Suprapubic skin (tissue), 4 donors: ENCODE results near the gene UCN2. TPM values are rescaled to one million over a fixed set of nuclear protein-coding genes. Genes with fewer than 3 reads are reported as not detected.
A peak's percentile ranks its signal among the peaks of the same experiment; 100 is the strongest.

ENCODE experiments used
- DNase-seq, 2 donors: peaks; one replicate each; pipeline ENCODE4 v3.0.0-alpha.2; 2019; ENCODE audit warnings: low spot score in 2 of 2
- H3K27ac ChIP-seq: fragments of 200-600 bp; sonication (generic); one replicate; pipeline ENCODE4 v1.5.1; 2019
- H3K27me3 ChIP-seq: fragments of 200-600 bp; sonication (generic); one replicate; pipeline ENCODE4 v1.5.1; 2019
- H3K36me3 ChIP-seq: fragments of 200-600 bp; sonication (generic); one replicate; pipeline ENCODE4 v1.5.1; 2019
- H3K4me1 ChIP-seq: fragments of 200-600 bp; sonication (generic); one replicate; pipeline ENCODE4 v1.5.1; 2019
- H3K4me3 ChIP-seq: fragments of 200-600 bp; sonication (generic); one replicate; pipeline ENCODE4 v1.5.1; 2019; ENCODE audit warnings: mild to moderate bottlenecking
- H3K9me3 ChIP-seq: fragments of 200-600 bp; sonication (generic); one replicate; pipeline ENCODE4 v1.5.1; 2019
- CTCF ChIP-seq, 2 donors: fragments of 200-600 bp in 1 of 2; fragments of 450-650 bp in 1 of 2; sonication (generic) in 1 of 2; IDR thresholded peaks; one replicate each; pipeline ENCODE4 v1.5.1; 2016 to 2019; ENCODE audit warnings: antibody characterized with exemption in 2 of 2, mild to moderate bottlenecking in 1 of 2, moderate library complexity in 1 of 2
- EP300 ChIP-seq: sonication (generic); formaldehyde crosslinking; IDR thresholded peaks from one replicate; pipeline ENCODE4 v1.6.1; 2017; ENCODE audit warnings: antibody characterized with exemption
- POLR2A ChIP-seq, 2 donors: fragments of 450-650 bp; IDR thresholded peaks; one replicate each; pipeline ENCODE4 v1.6.1; 2017; ENCODE audit warnings: antibody characterized with exemption in 2 of 2, mild to moderate bottlenecking in 2 of 2, moderate library complexity in 2 of 2
- POLR2AphosphoS5 ChIP-seq, 3 donors: sonication (generic); formaldehyde crosslinking; IDR thresholded peaks; one replicate each; pipeline ENCODE4 v1.6.1; 2017; ENCODE audit warnings: antibody characterized with exemption in 3 of 3
- WGBS: methylation state at CpG from one replicate; pipeline ENCODE4 v1.1.5; 2018; 5-methylcytosine and 5-hydroxymethylcytosine counted together
- total RNA-seq, 4 donors: library from RNA; depleted of rRNA; stranded (reverse); fragments of >200 nt; gene quantifications; one replicate each; pipeline ENCODE4 v1.1.0, GENCODE V29; 2016

UCN2 gene
- total RNA-seq, 4 donors from 2014 or later = 10.1 to 23.7 (median 18.0) TPM

- H3K27me3 ChIP-seq = no peaks in the 10 kb centered on the region
- H3K4me3 ChIP-seq = peak within 1 kb of the TSS; percentile 52
- TF ChIP-seq EP300 (no peak), CTCF (IDR thresholded peaks at IDR 0.05) (no peak), POLR2AphosphoS5 (IDR thresholded peaks at IDR 0.05) (peak in 1 of 3 donors; percentile 29), POLR2A (IDR thresholded peaks at IDR 0.05) (no peak)
- peak within 1 kb of the TSS; percentile 48 for H3K27ac ChIP-seq
- WGBS = under 1% methylated on average over 29 of the region's 53 CpGs
- H3K36me3 ChIP-seq = no peaks in the 10 kb centered on the region
- no peaks in the 10 kb centered on the region for H3K9me3 ChIP-seq
- peaks cover 51% of the 10 kb centered on the region for H3K4me1 ChIP-seq
- peak; percentile 99 for DNase-seq
Measured at GRCh38 chr3:48556796-48557626, 6.6 kb downstream of the UCN2 start, which contains the start of gene PFKFB4. Gene PFKFB4 (minus strand): TSS chr3:48556803. CDS start chr3:48556777, 26 bp downstream.

GRCh38 chr3:48555949-48556795 is 7.4 kb downstream of the UCN2 start:
- no peak for DNase-seq
- peaks cover 49% of the 10 kb centered on the region for H3K4me1 ChIP-seq
- 16% methylated on average over 25 of the region's 29 CpGs for WGBS
- no peaks in the 10 kb centered on the region for H3K9me3 ChIP-seq
- no peaks in the 10 kb centered on the region for H3K36me3 ChIP-seq
- peak overlapping the region; percentile 52 for H3K4me3 ChIP-seq
- no peaks in the 10 kb centered on the region for H3K27me3 ChIP-seq
- H3K27ac ChIP-seq = no peak overlapping the region
- TF ChIP-seq CTCF (IDR thresholded peaks at IDR 0.05) (no peak), EP300 (no peak), POLR2A (IDR thresholded peaks at IDR 0.05) (no peak), POLR2AphosphoS5 (IDR thresholded peaks at IDR 0.05) (no peak)

GRCh38 chr3:48555231-48555948 is 8.2 kb downstream of the UCN2 start:
- H3K27ac ChIP-seq = no peak overlapping the region
- no peak for DNase-seq
- TF ChIP-seq POLR2AphosphoS5 (IDR thresholded peaks at IDR 0.05) (no peak), POLR2A (IDR thresholded peaks at IDR 0.05) (no peak), EP300 (no peak), CTCF (IDR thresholded peaks at IDR 0.05) (no peak)
- H3K4me3 ChIP-seq = no peak overlapping the region
- no peaks in the 10 kb centered on the region for H3K9me3 ChIP-seq
- H3K27me3 ChIP-seq = no peaks in the 10 kb centered on the region
- H3K36me3 ChIP-seq = no peaks in the 10 kb centered on the region
- WGBS = 93% methylated on average over 10 of the region's 10 CpGs
- peaks cover 41% of the 10 kb centered on the region for H3K4me1 ChIP-seq

GRCh38 chr3:48553886-48554845 is 9.4 kb downstream of the UCN2 start:
- Histone ChIP-seq H3K36me3 (no peaks in the 10 kb centered on the region), H3K4me1 (peaks cover 31% of the 10 kb centered on the region), H3K27me3 (no peaks in the 10 kb centered on the region), H3K27ac (no peak overlapping the region), H3K4me3 (no peak overlapping the region), H3K9me3 (no peaks in the 10 kb centered on the region)
- DNase-seq = no peak
- WGBS = 88% methylated on average over 14 of the region's 14 CpGs
- TF ChIP-seq EP300 (no peak), POLR2A (IDR thresholded peaks at IDR 0.05) (no peak), CTCF (IDR thresholded peaks at IDR 0.05) (no peak), POLR2AphosphoS5 (IDR thresholded peaks at IDR 0.05) (no peak)
